Measurements from ENCODE around the gene FNBP1L.

- TF ChIP-seq CTCF (IDR thresholded peaks at IDR 0.05) (no peak), EP300 (IDR thresholded peaks at IDR 0.05) (no peak)
Measured at GRCh38 chr1:93501829-93502369, 54.0 kb downstream of the FNBP1L start.
